KG1 (cell line): Measurements from ENCODE around the gene MAPK8IP1.

Source experiments
- DNase-seq: peaks from one replicate; lab custom pipeline; 2025; lab: John Stamatoyannopoulos, UW

Gene MAPK8IP1

GRCh38 chr11:45945397-45945999, 60.0 kb downstream of the MAPK8IP1 start:
- DNase-seq = no peak

- no peak for DNase-seq
These were observed 62.4 kb downstream of the MAPK8IP1 start for GRCh38 chr11:45947885-45948284.

GRCh38 chr11:45948356-45948755, 62.9 kb downstream of the MAPK8IP1 start:
- DNase-seq = no peak

- DNase-seq = no peak
These were observed 64.5 kb downstream of the MAPK8IP1 start for GRCh38 chr11:45949992-45950407.
